Retinal pigment epithelial cell (primary cell): ENCODE results near the gene ERO1B.
"Not testable (repeated sequence)": the region's sequence is repeated elsewhere in the genome, so short reads cannot be mapped to it uniquely, and the experiment has no call there.

Experiments
- DNase-seq: peaks from one replicate; pipeline ENCODE4 v3.0.0-alpha.2; 2010; ENCODE audit warnings: low read depth
- H3K4me3 ChIP-seq: 2 replicates; pipeline ENCODE4 v1.5.1; 2011; ENCODE audit warnings: mild to moderate bottlenecking, low read length, control low read depth, moderate library complexity
- TF ChIP-seq, protein P1 (sequence below): conservative IDR thresholded peaks from 2 replicates; pipeline ENCODE4 v1.5.1; 2011; ENCODE audit warnings: low read depth, low read length, control low read depth, inconsistent platforms

The ERO1B gene

DNA sequence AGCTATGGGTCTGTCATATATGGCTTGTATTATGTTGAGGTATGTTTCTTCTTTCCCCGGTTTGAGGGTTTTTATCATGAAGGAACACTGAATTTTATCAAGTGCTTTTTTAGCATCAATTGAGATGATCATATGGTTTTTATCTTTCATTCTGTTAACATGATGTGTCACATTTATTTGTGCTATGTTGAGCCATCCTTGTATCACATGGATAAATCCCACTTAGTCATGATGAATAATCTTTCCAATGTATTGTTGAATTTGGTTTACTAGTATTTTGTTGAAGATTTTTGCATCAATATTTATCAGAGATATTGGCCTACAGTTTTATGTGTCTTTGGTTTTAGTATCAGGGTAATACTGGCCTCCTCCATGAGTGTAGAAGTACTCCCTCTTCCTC is 77.7 kb downstream of the ERO1B start:
- H3K4me3 ChIP-seq, result no peak overlapping the region
- DNase-seq, result no peak
- TF ChIP-seq, protein P1, sequence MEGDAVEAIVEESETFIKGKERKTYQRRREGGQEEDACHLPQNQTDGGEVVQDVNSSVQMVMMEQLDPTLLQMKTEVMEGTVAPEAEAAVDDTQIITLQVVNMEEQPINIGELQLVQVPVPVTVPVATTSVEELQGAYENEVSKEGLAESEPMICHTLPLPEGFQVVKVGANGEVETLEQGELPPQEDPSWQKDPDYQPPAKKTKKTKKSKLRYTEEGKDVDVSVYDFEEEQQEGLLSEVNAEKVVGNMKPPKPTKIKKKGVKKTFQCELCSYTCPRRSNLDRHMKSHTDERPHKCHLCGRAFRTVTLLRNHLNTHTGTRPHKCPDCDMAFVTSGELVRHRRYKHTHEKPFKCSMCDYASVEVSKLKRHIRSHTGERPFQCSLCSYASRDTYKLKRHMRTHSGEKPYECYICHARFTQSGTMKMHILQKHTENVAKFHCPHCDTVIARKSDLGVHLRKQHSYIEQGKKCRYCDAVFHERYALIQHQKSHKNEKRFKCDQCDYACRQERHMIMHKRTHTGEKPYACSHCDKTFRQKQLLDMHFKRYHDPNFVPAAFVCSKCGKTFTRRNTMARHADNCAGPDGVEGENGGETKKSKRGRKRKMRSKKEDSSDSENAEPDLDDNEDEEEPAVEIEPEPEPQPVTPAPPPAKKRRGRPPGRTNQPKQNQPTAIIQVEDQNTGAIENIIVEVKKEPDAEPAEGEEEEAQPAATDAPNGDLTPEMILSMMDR, result no peak

DNA sequence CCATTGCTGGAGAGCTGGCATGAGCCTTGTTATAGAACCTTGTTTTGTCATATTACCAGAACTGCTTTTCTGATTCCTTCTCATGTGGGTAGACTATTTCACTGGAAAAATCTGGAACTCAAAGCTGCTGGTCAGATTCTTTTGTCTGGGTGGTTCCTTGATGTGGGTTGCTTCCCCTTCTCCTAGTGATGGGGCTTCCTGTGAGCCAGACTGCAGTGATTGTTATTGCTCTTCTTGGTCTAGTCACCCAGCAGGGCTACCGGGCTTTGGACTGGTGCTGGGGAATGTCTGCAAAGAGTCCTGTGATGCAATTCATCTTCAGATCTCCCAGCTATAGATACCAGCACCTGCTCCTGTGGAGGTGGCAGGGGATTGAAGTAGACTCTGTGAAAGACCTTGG is 80.0 kb downstream of the ERO1B start:
- no peak for DNase-seq
- TF ChIP-seq, protein P1, result no peak
- H3K4me3 ChIP-seq, result no peak overlapping the region

DNA sequence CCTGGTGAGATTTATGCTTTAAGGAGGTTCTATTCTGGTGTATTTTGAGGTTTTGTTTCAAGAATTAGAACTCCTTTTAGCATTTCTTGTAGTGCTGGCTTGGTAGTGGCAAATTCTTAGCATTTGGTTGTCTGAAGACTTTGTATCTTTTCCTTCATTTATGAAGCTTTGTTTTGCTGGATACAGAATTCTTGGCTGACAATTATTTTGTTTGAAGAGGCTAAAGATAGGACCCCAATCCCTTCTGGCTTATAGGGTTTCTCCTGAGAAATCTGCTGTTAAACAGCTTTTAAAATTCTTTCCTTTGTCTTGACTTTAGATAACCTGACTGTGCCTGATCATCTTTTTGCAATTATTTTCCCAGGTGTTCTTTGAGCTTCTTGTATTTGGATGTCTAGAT is 80.8 kb downstream of the ERO1B start:
- DNase-seq, result no peak
- no peak overlapping the region for H3K4me3 ChIP-seq
- TF ChIP-seq, protein P1, result no peak

DNA sequence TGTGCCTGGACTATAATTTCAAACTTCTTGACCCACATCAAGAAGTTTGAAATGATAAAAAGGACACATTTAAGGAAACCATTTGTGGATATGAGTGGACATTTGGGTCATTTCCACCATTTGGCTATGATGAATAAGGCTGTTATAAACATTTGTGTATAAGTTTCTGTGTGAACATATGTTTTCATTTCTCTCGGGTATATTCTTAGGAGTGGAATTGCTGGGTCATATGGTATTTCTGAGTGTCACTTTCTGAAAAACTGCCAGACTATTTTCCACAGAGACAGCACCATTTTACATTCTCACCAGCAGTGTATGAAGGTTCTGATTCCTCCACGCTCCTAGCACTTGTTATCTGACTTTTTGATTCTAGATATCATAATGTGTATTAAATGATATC is 88.6 kb downstream of the ERO1B start:
- no peak for DNase-seq
- no peak overlapping the region for H3K4me3 ChIP-seq
- TF ChIP-seq, protein P1, result no peak

DNA sequence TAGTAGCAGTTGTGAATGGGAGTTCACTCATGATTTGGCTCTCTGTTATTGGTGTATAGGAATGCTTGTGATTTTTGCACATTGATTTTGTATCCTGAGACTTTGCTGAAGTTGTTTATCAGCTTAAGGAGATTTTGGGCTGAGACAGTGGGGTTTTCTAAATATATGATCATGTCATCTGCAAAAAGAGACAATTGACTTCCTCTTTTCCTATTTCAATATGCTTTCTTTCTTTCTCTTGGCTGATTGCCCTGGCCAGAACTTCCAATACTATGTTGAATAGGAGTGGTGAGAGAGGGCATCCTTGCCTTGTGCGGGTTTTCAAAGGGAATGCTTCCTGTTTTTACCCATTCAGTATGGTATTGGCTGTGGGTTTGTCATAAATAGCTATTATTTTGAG is 93.7 kb downstream of the ERO1B start:
- not testable (repeated sequence) for H3K4me3 ChIP-seq, DNase-seq

DNA sequence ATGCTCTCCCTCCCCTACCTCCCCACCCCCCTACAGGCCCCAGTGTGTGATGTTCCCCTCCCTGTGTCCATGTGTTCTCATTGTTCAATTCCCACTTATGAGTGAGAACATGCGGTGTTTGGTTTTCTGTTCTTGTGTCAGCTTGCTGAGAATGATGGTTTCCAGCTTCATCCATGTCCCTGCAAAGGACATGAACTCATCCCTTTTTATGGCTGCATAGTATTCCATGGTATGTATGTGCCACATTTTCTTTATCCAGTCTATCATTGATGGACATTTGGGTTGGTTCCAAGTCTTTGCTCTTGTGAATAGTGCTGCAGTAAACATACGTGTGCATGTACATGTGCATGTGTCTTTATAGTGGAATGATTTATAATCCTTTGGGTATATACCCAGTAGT is 95.3 kb downstream of the ERO1B start:
- DNase-seq, H3K4me3 ChIP-seq: not testable (repeated sequence)

DNA sequence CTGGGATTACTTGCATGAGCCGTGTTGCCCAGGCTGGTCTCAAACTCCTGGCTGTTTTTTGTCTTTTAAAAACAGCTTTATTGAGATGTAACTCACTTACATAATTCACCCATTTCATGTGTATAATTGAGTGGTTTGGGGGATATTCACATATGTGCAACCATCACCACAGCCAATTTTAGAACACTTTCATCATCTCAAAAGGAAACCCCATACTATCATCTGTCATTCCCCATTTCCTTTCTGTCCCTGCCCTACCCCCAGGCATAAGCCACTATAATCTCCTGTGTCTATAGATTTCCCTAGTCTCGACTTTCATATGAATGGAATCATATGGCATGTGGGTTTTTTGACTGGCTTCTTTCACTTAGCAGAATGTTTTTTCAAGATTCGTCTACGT is 96.1 kb downstream of the ERO1B start:
- TF ChIP-seq, protein P1, result no peak
- H3K4me3 ChIP-seq, result no peak overlapping the region
- DNase-seq, result no peak

DNA sequence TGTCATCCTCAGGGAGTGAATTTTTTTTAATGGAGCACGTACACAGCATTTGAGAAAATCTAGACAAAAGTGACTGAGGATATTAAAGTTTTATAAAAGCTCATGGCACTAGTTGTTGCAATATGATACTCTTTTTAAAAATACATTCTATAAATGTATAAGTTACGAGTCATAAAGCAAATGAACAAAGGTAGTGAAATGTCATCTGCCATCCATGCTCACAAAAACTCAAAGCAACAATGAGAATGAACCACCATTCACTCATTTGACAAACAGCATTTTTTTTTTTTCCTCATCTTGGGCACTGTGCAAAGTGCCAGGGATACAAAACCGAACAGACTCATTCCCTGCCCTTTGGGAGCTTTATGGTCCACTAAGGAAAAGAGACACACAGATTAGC is 100.7 kb downstream of the ERO1B start:
- no peak for DNase-seq
- no peak overlapping the region for H3K4me3 ChIP-seq
- TF ChIP-seq, protein P1, result no peak
